K562 (cell line): ENCODE measurements around the gene SLC22A8. TPM values are rescaled to one million over a fixed set of nuclear protein-coding genes. Genes with fewer than 3 reads are reported as not detected.

Experiments
- ATAC-seq: fragments of 200-7000 bp; cut with Tn5 transposase; 3 replicates; pipeline ENCODE4 v1.9.1; 2020; ENCODE audit warnings: moderate library complexity
- BruUV-seq: library from RNA; stranded (reverse); fragments of 400-500 nt; replicated peaks from 2 replicates; lab custom pipeline; 2021; lab: Mats Ljungman, UMichigan
- CTCF ChIA-PET: fragments of 300-600 bp; formaldehyde crosslinking; extraction: SDS; loops from one replicate; lab custom pipeline; 2021; ENCODE audit warnings: low intra/inter-chr PET ratio; lab: Yijun Ruan, JAX
- POLR2A ChIA-PET: fragments of 300-600, 350-650 bp; sonication (Branson Sonifier 250); formaldehyde crosslinking; extraction: SDS; loops from one replicate; lab custom pipeline; 2021; ENCODE audit warnings: antibody characterized with exemption, inconsistent platforms; lab: Yijun Ruan, JAX
- DNase-seq, 4 experiments: peaks; one replicate each; pipeline versions ENCODE4 v3.0.0 to v3.0.0-alpha.2; 2011 to 2018; ENCODE audit warnings: low spot score in 3 of 4, mixed read lengths in 3 of 4; ENCODE audit errors: extremely low read depth in 1 of 4
- FAIRE-seq: peaks from 2 replicates; lab custom pipeline; 2011; peaks lifted over from hg19 to GRCh38; lab: Jason Lieb, UNC
- H2AFZ ChIP-seq: 2 replicates; pipeline ENCODE4 v1.6.0; 2011; ENCODE audit warnings: low read depth, low read length, control low read depth, inconsistent platforms
- H3K27ac ChIP-seq: fragments of 200-600 bp; 3 replicates; pipeline ENCODE4 v1.8.0; 2011; ENCODE audit warnings: low read depth, mild to moderate bottlenecking, control low read depth, inconsistent platforms, low read length, moderate library complexity, mixed read lengths; ENCODE audit errors: extremely low read depth
- H3K27me3 ChIP-seq, 2 experiments: fragments of 300-600 bp in 1 of 2; 2 replicates in 1 of 2; 3 replicates in 1 of 2; pipeline versions ENCODE4 v1.6.0 to v1.8.0; 2011; ENCODE audit warnings: inconsistent platforms in 2 of 2, low read length in 2 of 2, mild to moderate bottlenecking in 1 of 2, mixed read lengths in 1 of 2, moderate library complexity in 1 of 2; ENCODE audit not compliant: control insufficient read depth in 2 of 2, insufficient read depth in 2 of 2
- H3K36me3 ChIP-seq: fragments of 300-600 bp; 3 replicates; pipeline ENCODE4 v1.8.0; 2011; ENCODE audit warnings: mild to moderate bottlenecking, low read length, inconsistent platforms; ENCODE audit not compliant: control insufficient read depth, insufficient read depth
- H3K4me1 ChIP-seq, 2 experiments: fragments of 200-600 bp in 1 of 2; replicated peaks in 1 of 2; 2 replicates in 1 of 2; 3 replicates in 1 of 2; pipeline versions ENCODE4 v1.5.1 to v1.8.0; 2011; ENCODE audit warnings: inconsistent platforms in 2 of 2, low read length in 2 of 2, mild to moderate bottlenecking in 1 of 2, mixed read lengths in 1 of 2, moderate library complexity in 1 of 2; ENCODE audit not compliant: control insufficient read depth in 2 of 2, insufficient read depth in 2 of 2
- H3K4me2 ChIP-seq: 2 replicates; pipeline ENCODE4 v1.6.1; 2011; ENCODE audit warnings: low read length, control low read depth, inconsistent platforms, mixed read lengths; ENCODE audit not compliant: insufficient read depth
- H3K4me3 ChIP-seq: fragments of 200-600 bp; sonication (generic), shearing (Covaris generic); 2 replicates; pipeline ENCODE4 v1.5.1; 2016; ENCODE audit warnings: control low read depth, inconsistent platforms
- H3K79me2 ChIP-seq: fragments of 200-600 bp; 3 replicates; pipeline ENCODE4 v1.8.0; 2011; ENCODE audit warnings: low read length, inconsistent platforms; ENCODE audit not compliant: control insufficient read depth, insufficient read depth
- H3K9ac ChIP-seq, 2 experiments: 2 replicates each; pipeline versions ENCODE4 v1.6.0 to v1.6.1; 2011; ENCODE audit warnings: low read depth in 2 of 2, low read length in 2 of 2, control low read depth in 1 of 2, inconsistent platforms in 1 of 2, mild to moderate bottlenecking in 1 of 2, mixed read lengths in 1 of 2; ENCODE audit not compliant: insufficient read depth in 1 of 2
- H3K9me1 ChIP-seq: one replicate; pipeline ENCODE4 v1.6.0; 2011; ENCODE audit warnings: inconsistent platforms, mild to moderate bottlenecking, low read length, moderate library complexity; ENCODE audit not compliant: control insufficient read depth, insufficient read depth
- H3K9me3 ChIP-seq: replicated peaks from 2 replicates; pipeline ENCODE4 v1.5.1; 2011; ENCODE audit warnings: low read depth, low read length, inconsistent platforms; ENCODE audit not compliant: control insufficient read depth, insufficient read depth
- H4K20me1 ChIP-seq: replicated peaks from 2 replicates; pipeline ENCODE4 v1.6.1; 2011; ENCODE audit warnings: low read length, inconsistent platforms, mixed read lengths; ENCODE audit not compliant: control insufficient read depth, insufficient read depth
- BRCA1 ChIP-seq, 2 experiments: fragments of 450-650 bp in 1 of 2; sonication (generic) in 1 of 2; formaldehyde crosslinking in 1 of 2; IDR thresholded peaks; 2 replicates each; pipeline versions ENCODE4 v1.5.0 to v1.6.1; 2017 to 2020; ENCODE audit warnings: mild to moderate bottlenecking in 1 of 2, missing genetic modification reagents in 1 of 2
- CHCHD3 ChIP-seq: fragments of 250-450 bp; sonication (Bioruptor Pico); IDR thresholded peaks from 2 replicates; pipeline ENCODE4 v2.1.2; 2022; ENCODE audit warnings: mild to moderate bottlenecking
- CTBP1 ChIP-seq: fragments of 450-650 bp; IDR thresholded peaks from 2 replicates; pipeline ENCODE4 v1.6.1; 2016; ENCODE audit warnings: borderline replicate concordance
- FIP1L1 ChIP-seq: fragments of 200-400 bp; formaldehyde crosslinking; IDR thresholded peaks from 2 replicates; pipeline ENCODE4 v1.6.1; 2018; ENCODE audit warnings: mild to moderate bottlenecking, low read depth, low read length; ENCODE audit not compliant: poor library complexity, severe bottlenecking
- FUS ChIP-seq: fragments of 200-400 bp; formaldehyde crosslinking; optimal IDR thresholded peaks from 2 replicates; pipeline ENCODE3; 2017; ENCODE audit warnings: low read depth, low read length
- HDAC6 ChIP-seq: IDR thresholded peaks from 2 replicates; pipeline ENCODE4 v1.6.1; 2012; ENCODE audit warnings: low read depth, mild to moderate bottlenecking, control low read depth, inconsistent platforms, low read length, moderate library complexity
- LEF1 ChIP-seq: fragments of 450-650 bp; IDR thresholded peaks from 2 replicates; pipeline ENCODE4 v1.6.1; 2016; ENCODE audit warnings: mild to moderate bottlenecking
- MTF1 ChIP-seq: fragments of 250-450 bp; sonication (Bioruptor Pico); IDR thresholded peaks from 2 replicates; pipeline ENCODE4 v1.9.0; 2021; ENCODE audit warnings: moderate library complexity, mild to moderate bottlenecking, inconsistent platforms, borderline replicate concordance
- MXI1 ChIP-seq: IDR thresholded peaks from 2 replicates; pipeline ENCODE4 v1.6.1; 2011; ENCODE audit warnings: low read depth, mild to moderate bottlenecking, improper control_type of control experiment, low read length
- NFYB ChIP-seq: IDR thresholded peaks from 2 replicates; pipeline ENCODE4 v1.6.1; 2011; ENCODE audit warnings: mild to moderate bottlenecking, moderate library complexity; ENCODE audit not compliant: insufficient read length; ENCODE audit errors: extremely low read depth
- POLR2B ChIP-seq: fragments of 450-650 bp; IDR thresholded peaks from 2 replicates; pipeline ENCODE4 v1.6.1; 2018; ENCODE audit warnings: low read depth; ENCODE audit not compliant: partially characterized antibody
- SIRT6 ChIP-seq: IDR thresholded peaks from one replicate; pipeline ENCODE4 v1.6.1; 2012; ENCODE audit warnings: low read depth, mild to moderate bottlenecking, control low read depth, inconsistent platforms, low read length, moderate library complexity
- ZBTB17 ChIP-seq: fragments of 450-650 bp; formaldehyde crosslinking; IDR thresholded peaks from 2 replicates; pipeline ENCODE4 v1.4.0; 2020; ENCODE audit warnings: mild to moderate bottlenecking
- ZNF212 ChIP-seq: fragments of 450-650 bp; formaldehyde crosslinking; IDR thresholded peaks from 2 replicates; pipeline ENCODE4 v1.4.0; 2020; ENCODE audit warnings: mild to moderate bottlenecking
- ZNF23 ChIP-seq: fragments of 250-450 bp; sonication (Bioruptor Pico); IDR thresholded peaks from 2 replicates; pipeline ENCODE4 v1.4.0; 2020; ENCODE audit warnings: mild to moderate bottlenecking
- WGBS: fragments of 100-300 bp; shearing (Covaris generic); methylation state at CpG from one replicate; pipeline ENCODE4 v1.1.6; 2016; ENCODE audit warnings: low coverage, mixed read lengths; ENCODE audit not compliant: insufficient coverage; ENCODE audit errors: missing lambda C conversion rate; 5-methylcytosine and 5-hydroxymethylcytosine counted together
- in situ Hi-C: fragments of 300-500 bp; cut with MboI; formaldehyde crosslinking; loops from 4 replicates; pipeline ENCODE4 v1.15.0; 2018; ENCODE audit warnings: inconsistent platforms, mixed read lengths
- intact Hi-C: fragments of 100-400 bp; cut with micrococcal nuclease; formaldehyde crosslinking; loops from 2 replicates; pipeline ENCODE4 v1.14.2; 2022
- polyA plus RNA-seq, 8 experiments: library from polyadenylated mRNA; depleted of rRNA in 4 of 8; stranded (reverse) in 5 of 8; unstranded in 3 of 8; fragments of >200 nt; fragmentation: Nextera tagmentation in 2 of 8; fragmentation: Illumina TruSeq in 1 of 8; extraction: Ambion mirVana in 2 of 8; extraction: Trizol in 1 of 8; gene quantifications; 2 replicates each; pipeline versions ENCODE4 v1.2.1 to v1.2.3, GENCODE V29; 2011 to 2014; ENCODE audit warnings: inconsistent platforms in 1 of 8, missing spikeins in 1 of 8
- total RNA-seq, 7 experiments: library from RNA; depleted of rRNA in 6 of 7; stranded (reverse); fragments of >200 nt in 6 of 7; fragmentation: Illumina TruSeq in 2 of 7; extraction: Trizol in 2 of 7; gene quantifications; 2 replicates each; pipeline versions ENCODE4 v1.2.1 to v1.2.3, GENCODE V29; 2011 to 2021; ENCODE audit warnings: low replicate concordance in 1 of 7
- TF ChIP-seq, protein P1 (sequence below), 3 experiments: IDR thresholded peaks in 2 of 3; conservative IDR thresholded peaks in 1 of 3; 2 replicates each; pipeline ENCODE4 v1.5.1; 2011 to 2012; ENCODE audit warnings: low read length in 3 of 3, mild to moderate bottlenecking in 3 of 3, control low read depth in 2 of 3, improper control_type of control experiment in 1 of 3, inconsistent platforms in 1 of 3, low read depth in 1 of 3, mixed read lengths in 1 of 3, moderate library complexity in 1 of 3; ENCODE audit not compliant: insufficient read depth in 2 of 3

Gene SLC22A8
- total and polyA plus RNA-seq, 9 of the 15 experiments (the other 6 are each of a cell fraction or from before 2014, with no cell fraction given): not detected

DNA sequence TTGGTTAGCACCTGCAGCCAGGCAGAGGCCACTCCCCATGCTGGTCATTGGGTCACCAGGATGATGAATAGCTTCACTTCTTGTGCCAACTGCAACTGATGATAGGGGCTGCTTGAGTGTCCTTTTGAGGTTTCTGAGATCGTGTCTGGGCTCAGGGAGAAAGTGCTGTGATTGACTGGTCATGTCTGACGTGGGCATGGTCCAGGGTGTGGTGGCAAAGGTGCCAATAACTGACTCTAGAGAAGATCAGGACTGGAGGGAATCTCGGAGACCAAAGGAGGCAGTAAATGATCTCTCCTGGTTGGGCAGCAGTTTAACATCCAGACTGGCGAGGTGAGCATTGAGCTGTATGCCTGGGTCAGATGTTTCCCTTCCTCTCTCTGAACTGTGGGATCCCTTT is 20.9 kb downstream of the SLC22A8 start:
- Histone ChIP-seq H3K9me3 (no peaks in the 10 kb centered on the region), H3K27ac (no peak overlapping the region), H2AFZ (no peak overlapping the region), H3K4me3 (no peak overlapping the region), H3K79me2 (no peaks in the 10 kb centered on the region), H3K4me2 (no peak overlapping the region), H4K20me1 (no peaks in the 10 kb centered on the region), H3K36me3 (no peaks in the 10 kb centered on the region), H3K4me1 (peaks cover 0 to 4% of the 10 kb centered on the region in 2 experiments; a peak in 1 of 5 replicates), H3K9me1 (no peaks in the 10 kb centered on the region), H3K27me3 (peaks cover 17 to 74% of the 10 kb centered on the region in 2 experiments; a peak in 4 of 5 replicates), H3K9ac (no peak overlapping the region)
- no peak for ATAC-seq
- no TSS peak for BruUV-seq
- intact Hi-C loops: no loop called here
- WGBS: 0% methylated on average over 4 of the region's 4 CpGs
- ChIA-PET CTCF (no interaction called here), POLR2A (interaction anchor here (0.8 kb wide), 1 partner anchor 13 kb away, joined by 3 read pairs; no protein-coding TSS in a partner anchor)
- in situ Hi-C loops: no loop called here
- no peak for DNase-seq
- no peak for FAIRE-seq
- TF ChIP-seq ZBTB17 (CRISPR knock-in tag): peak; percentile 81
- no peak for TF ChIP-seq CHCHD3 (CRISPR knock-in tag)
- TF ChIP-seq ZNF23: peak; percentile 74
- TF ChIP-seq, all 486 proteins: peak for 2

DNA sequence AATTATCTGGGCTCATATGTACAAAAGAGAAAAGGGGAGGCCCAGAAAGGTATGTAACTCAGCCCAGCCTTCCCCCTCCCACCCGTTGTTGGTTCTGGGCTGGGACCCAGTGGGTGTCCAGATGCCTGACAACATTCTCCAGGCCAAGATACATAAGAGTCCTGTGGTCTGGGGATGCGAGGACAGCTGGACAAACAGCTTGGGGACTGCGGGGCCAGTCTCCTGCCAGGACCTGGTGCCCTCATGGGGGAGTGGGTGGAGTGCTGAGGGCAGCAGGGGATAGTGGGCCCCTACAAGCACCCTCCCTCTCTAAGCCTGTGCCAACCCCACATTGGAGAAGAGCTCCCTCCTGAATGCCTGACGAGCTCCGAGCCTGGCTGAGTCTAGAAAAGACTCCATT is 27.4 kb downstream of the SLC22A8 start:
- H3K36me3 ChIP-seq: no peaks in the 10 kb centered on the region
- no TSS peak for BruUV-seq
- 0% methylated on average over 5 of the region's 5 CpGs for WGBS
- ChIA-PET POLR2A (no interaction called here), CTCF (no interaction called here)
- no peak overlapping the region for H3K4me3 ChIP-seq
- ATAC-seq (no peak), FAIRE-seq (no peak), DNase-seq (no peak)
- H3K27ac ChIP-seq: no peak overlapping the region
- H4K20me1 ChIP-seq: 0 out of 2 replicates have a peak, but pooled peaks cover 5% of the 10 kb centered on the region
- in situ Hi-C loops (no loop called here), intact Hi-C loops (no loop called here)
- H3K4me1 ChIP-seq: no peaks in the 10 kb centered on the region
- no peak overlapping the region for H3K9ac ChIP-seq
- H3K9me3 ChIP-seq: no peaks in the 10 kb centered on the region
- H3K9me1 ChIP-seq: no peaks in the 10 kb centered on the region
- no peak overlapping the region for H3K4me2 ChIP-seq
- H2AFZ ChIP-seq: no peak overlapping the region
- H3K79me2 ChIP-seq: no peaks in the 10 kb centered on the region
- H3K27me3 ChIP-seq: peaks cover 17 to 33% of the 10 kb centered on the region in 2 experiments
- no peak for TF ChIP-seq HDAC6
- no peak for TF ChIP-seq MXI1
- TF ChIP-seq POLR2B: no peak
- no peak for TF ChIP-seq BRCA1 (IDR thresholded peaks at IDR 0.05)
- no peak for TF ChIP-seq BRCA1 (CRISPR knock-in tag; IDR thresholded peaks at IDR 0.05)
- TF ChIP-seq, protein P1, sequence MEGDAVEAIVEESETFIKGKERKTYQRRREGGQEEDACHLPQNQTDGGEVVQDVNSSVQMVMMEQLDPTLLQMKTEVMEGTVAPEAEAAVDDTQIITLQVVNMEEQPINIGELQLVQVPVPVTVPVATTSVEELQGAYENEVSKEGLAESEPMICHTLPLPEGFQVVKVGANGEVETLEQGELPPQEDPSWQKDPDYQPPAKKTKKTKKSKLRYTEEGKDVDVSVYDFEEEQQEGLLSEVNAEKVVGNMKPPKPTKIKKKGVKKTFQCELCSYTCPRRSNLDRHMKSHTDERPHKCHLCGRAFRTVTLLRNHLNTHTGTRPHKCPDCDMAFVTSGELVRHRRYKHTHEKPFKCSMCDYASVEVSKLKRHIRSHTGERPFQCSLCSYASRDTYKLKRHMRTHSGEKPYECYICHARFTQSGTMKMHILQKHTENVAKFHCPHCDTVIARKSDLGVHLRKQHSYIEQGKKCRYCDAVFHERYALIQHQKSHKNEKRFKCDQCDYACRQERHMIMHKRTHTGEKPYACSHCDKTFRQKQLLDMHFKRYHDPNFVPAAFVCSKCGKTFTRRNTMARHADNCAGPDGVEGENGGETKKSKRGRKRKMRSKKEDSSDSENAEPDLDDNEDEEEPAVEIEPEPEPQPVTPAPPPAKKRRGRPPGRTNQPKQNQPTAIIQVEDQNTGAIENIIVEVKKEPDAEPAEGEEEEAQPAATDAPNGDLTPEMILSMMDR (IDR thresholded peaks at IDR 0.05 in 2 of 3, conservative IDR thresholded peaks at IDR 0.05 in 1 of 3; ENCODE audit: insufficient read depth in 2 of 3, low read depth in 1 of 3, low read length in 3 of 3): no peak
- TF ChIP-seq FUS: no peak
- no peak for TF ChIP-seq NFYB
- no peak for TF ChIP-seq CTBP1
- TF ChIP-seq ZNF212 (CRISPR knock-in tag): no peak
- no peak for TF ChIP-seq SIRT6
- no peak for TF ChIP-seq MTF1
- no peak for TF ChIP-seq LEF1
- no peak for TF ChIP-seq FIP1L1
